Measurements from ENCODE around the gene FECH.
"Not testable (repeated sequence)": the region's sequence is repeated elsewhere in the genome, so short reads cannot be mapped to it uniquely, and the experiment has no call there.

FECH gene

GRCh38 chr18:57595347-57595746 is 8.8 kb upstream of the FECH start:
- H3K4me3 ChIP-seq (ENCODE audit: control insufficient read depth, low read depth, low read length) = no peak overlapping the region
- no peak for DNase-seq (ENCODE audit: low read depth)
- no peak for TF ChIP-seq CTCF (conservative IDR thresholded peaks at IDR 0.05; ENCODE audit: control insufficient read depth, insufficient read depth, low read depth, low read length)

GRCh38 chr18:57592716-57593115 is 6.2 kb upstream of the FECH start:
- not testable (repeated sequence) for DNase-seq (ENCODE audit: low read depth); H3K4me3 ChIP-seq (ENCODE audit: control insufficient read depth, low read depth, low read length)

- DNase-seq (ENCODE audit: low read depth) = no peak
- no peak for TF ChIP-seq CTCF (conservative IDR thresholded peaks at IDR 0.05; ENCODE audit: control insufficient read depth, insufficient read depth, low read depth, low read length)
- H3K4me3 ChIP-seq (ENCODE audit: control insufficient read depth, low read depth, low read length) = no peak overlapping the region
Observed at GRCh38 chr18:57589161-57589560, 2.7 kb upstream of the FECH start.

GRCh38 chr18:57587098-57587661 is 678 bp upstream of the FECH start:
- no peak for TF ChIP-seq CTCF (conservative IDR thresholded peaks at IDR 0.05; ENCODE audit: control insufficient read depth, insufficient read depth, low read depth, low read length)

GRCh38 chr18:57585855-57586250 is 649 bp downstream of the FECH start:
- no peak for DNase-seq (ENCODE audit: low read depth)
- peak overlapping the region; percentile 75 for H3K4me3 ChIP-seq (ENCODE audit: control insufficient read depth, low read depth, low read length)
- no peak for TF ChIP-seq CTCF (conservative IDR thresholded peaks at IDR 0.05; ENCODE audit: control insufficient read depth, insufficient read depth, low read depth, low read length)

More at GRCh38 chr18:57587098-57587661, 678 bp upstream of the FECH start:
- no peak for DNase-seq (ENCODE audit: low read depth)
- peak overlapping the region; percentile 75 for H3K4me3 ChIP-seq (ENCODE audit: control insufficient read depth, low read depth, low read length)

- no peak for TF ChIP-seq CTCF (conservative IDR thresholded peaks at IDR 0.05; ENCODE audit: control insufficient read depth, insufficient read depth, low read depth, low read length)
- H3K4me3 ChIP-seq (ENCODE audit: control insufficient read depth, low read depth, low read length) = peak overlapping the region; percentile 75
- peak; percentile 25 for DNase-seq (ENCODE audit: low read depth)
Observed at GRCh38 chr18:57585421-57585820, 1.1 kb downstream of the FECH start.

- no peak overlapping the region for H3K4me3 ChIP-seq (ENCODE audit: control insufficient read depth, low read depth, low read length)
- no peak for DNase-seq (ENCODE audit: low read depth)
- TF ChIP-seq CTCF (conservative IDR thresholded peaks at IDR 0.05; ENCODE audit: control insufficient read depth, insufficient read depth, low read depth, low read length) = no peak
Observed at GRCh38 chr18:57584444-57584843, 2.1 kb downstream of the FECH start.
